ENCODE data around the gene CNN2. TPM values are rescaled to one million over a fixed set of nuclear protein-coding genes. Genes with fewer than 3 reads are reported as not detected.

Gene CNN2
- total RNA-seq, 5 donors from 2014 or later (not counting 1 experiment from before 2014, with no cell fraction given): 239 to 385 (median 314) TPM

DNA sequence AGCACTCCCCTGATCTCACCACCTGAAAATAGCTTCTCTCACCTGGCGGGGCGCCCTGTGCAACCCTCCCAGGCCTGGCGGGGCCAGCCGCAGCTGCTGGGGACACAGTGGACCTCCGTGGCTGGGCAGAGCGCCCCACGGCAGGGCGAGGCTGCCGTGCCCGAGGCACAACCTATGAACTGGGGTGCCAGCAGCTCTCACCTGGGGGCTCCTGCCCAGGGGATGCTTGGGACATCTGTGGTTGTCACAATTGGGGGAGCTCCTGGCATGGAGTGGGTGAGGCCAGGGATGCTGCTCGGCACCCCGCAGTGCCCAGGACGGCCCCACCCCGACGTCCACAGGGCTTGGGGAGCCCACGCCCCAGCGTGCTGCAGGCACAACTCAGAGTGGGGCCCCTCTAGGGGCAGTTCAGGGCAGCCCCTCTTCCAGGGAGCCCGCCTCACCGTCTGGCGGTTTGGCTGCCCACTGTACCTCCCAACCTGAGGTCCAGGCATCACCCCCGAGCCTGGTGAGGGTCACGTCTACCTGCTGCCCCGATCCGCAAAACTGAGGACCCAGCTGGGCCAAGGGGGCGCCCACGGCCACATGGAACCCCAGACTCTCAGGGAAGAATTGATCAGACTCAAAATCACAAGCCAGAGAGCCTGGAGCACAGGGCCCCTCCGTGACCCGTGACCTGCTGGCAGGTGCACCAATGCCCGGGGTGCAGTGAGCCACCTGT is 11.2 kb upstream of the CNN2 start:
- CTCF ChIA-PET: no interaction called here
- POLR2A ChIA-PET: no interaction called here

GRCh38 chr19:1015782-1016646 is 10.4 kb upstream of the CNN2 start:
- H3K36me3 ChIP-seq (ENCODE audit: control insufficient read depth in 2 of 2, extremely low read depth in 1 of 2, insufficient read depth in 1 of 2, low read length in 1 of 2): peaks cover 7 to 33% of the 10 kb centered on the region in 2 donors
- Mint-ChIP-seq H3K4me3 (peak overlapping the region in 2 of 3 donors; percentile 9 to 90), H3K9me3 (no peaks in the 10 kb centered on the region), H3K4me1 (peaks cover 24 to 48% (median 42%) of the 10 kb centered on the region in 3 donors), H3K27ac (no peak overlapping the region), H3K36me3 (no peaks in the 10 kb centered on the region), H3K27me3 (no peaks in the 10 kb centered on the region)
- peaks cover 10 to 67% of the 10 kb centered on the region in 2 experiments for H3K4me1 ChIP-seq (ENCODE audit: control insufficient read depth in 1 of 2, extremely low read depth in 1 of 2, insufficient read depth in 2 of 2, low read length in 2 of 2)
- CTCF ChIA-PET: no interaction called here
- no peaks in the 10 kb centered on the region for H3K9me3 ChIP-seq
- H3K27ac ChIP-seq (ENCODE audit: low read length): no peak overlapping the region
- no peaks in the 10 kb centered on the region for H3K27me3 ChIP-seq (replicated peaks in 1 of 2; ENCODE audit: control insufficient read depth in 2 of 2, extremely low read depth in 1 of 2, insufficient read depth in 2 of 2, low read length in 1 of 2)
- no peak overlapping the region for H3K4me3 ChIP-seq (ENCODE audit: control insufficient read depth in 1 of 2, extremely low read depth in 1 of 2, low read length in 1 of 2)
- DNase-seq (no peak), ATAC-seq (replicated peaks in 1 of 4) (no peak)
- POLR2A ChIA-PET: interaction anchor here in 1 of 2 donors (0.6 kb wide), 1 partner anchor 212 kb away, joined by 9 read pairs; no protein-coding TSS in a partner anchor
- WGBS (ENCODE audit: insufficient coverage): 87% methylated on average over 24 of the region's 31 CpGs

More for the DNA sequence above, 11.2 kb upstream of the CNN2 start:
- H3K27ac ChIP-seq (ENCODE audit: low read length): no peak overlapping the region
- H3K27me3 Mint-ChIP-seq: no peaks in the 10 kb centered on the region
- peaks cover 10 to 63% of the 10 kb centered on the region in 2 experiments for H3K4me1 ChIP-seq (ENCODE audit: control insufficient read depth in 1 of 2, extremely low read depth in 1 of 2, insufficient read depth in 2 of 2, low read length in 2 of 2)
- H3K27ac Mint-ChIP-seq: no peak overlapping the region
- H3K4me3 ChIP-seq (ENCODE audit: control insufficient read depth in 1 of 2, extremely low read depth in 1 of 2, low read length in 1 of 2): no peak overlapping the region
- H3K36me3 ChIP-seq (ENCODE audit: control insufficient read depth in 2 of 2, extremely low read depth in 1 of 2, insufficient read depth in 1 of 2, low read length in 1 of 2): peaks cover 12 to 37% of the 10 kb centered on the region in 2 donors
- H3K9me3 Mint-ChIP-seq: no peaks in the 10 kb centered on the region
- 96% methylated on average over 26 of the region's 29 CpGs for WGBS (ENCODE audit: insufficient coverage)
- H3K27me3 ChIP-seq (replicated peaks in 1 of 2; ENCODE audit: control insufficient read depth in 2 of 2, extremely low read depth in 1 of 2, insufficient read depth in 2 of 2, low read length in 1 of 2): no peaks in the 10 kb centered on the region
- H3K9me3 ChIP-seq: no peaks in the 10 kb centered on the region
- no peak for DNase-seq
- ATAC-seq (replicated peaks in 1 of 4): no peak
- peaks cover 24 to 48% (median 42%) of the 10 kb centered on the region in 3 donors for H3K4me1 Mint-ChIP-seq
- no peaks in the 10 kb centered on the region for H3K36me3 Mint-ChIP-seq
- H3K4me3 Mint-ChIP-seq: peak overlapping the region in 1 of 3 donors; percentile 22

- H3K36me3 ChIP-seq (ENCODE audit: control insufficient read depth in 2 of 2, extremely low read depth in 1 of 2, insufficient read depth in 1 of 2, low read length in 1 of 2): peaks cover 6 to 32% of the 10 kb centered on the region in 2 donors
- WGBS (ENCODE audit: insufficient coverage): 80% methylated on average over 12 of the region's 12 CpGs
- POLR2A ChIA-PET: interaction anchor here (0.6 to 1.0 kb wide), 2 partner anchors 15 to 211 kb away, joined by 3 to 9 read pairs; no protein-coding TSS in a partner anchor
- Mint-ChIP-seq H3K27me3 (peaks cover 0 to 2% of the 10 kb centered on the region in 2 donors), H3K27ac (peak overlapping the region in 1 of 2 donors; percentile 52), H3K9me3 (no peaks in the 10 kb centered on the region), H3K36me3 (no peaks in the 10 kb centered on the region), H3K4me3 (peak overlapping the region; percentile 13 to 90 (median 31)), H3K4me1 (peaks cover 31 to 54% (median 47%) of the 10 kb centered on the region in 3 donors)
- no peaks in the 10 kb centered on the region for H3K9me3 ChIP-seq
- H3K27me3 ChIP-seq (replicated peaks in 1 of 2; ENCODE audit: control insufficient read depth in 2 of 2, extremely low read depth in 1 of 2, insufficient read depth in 2 of 2, low read length in 1 of 2): no peaks in the 10 kb centered on the region
- CTCF ChIA-PET: interaction anchor here in 1 of 2 donors (0.6 kb wide), 1 partner anchor 14 kb away, joined by 3 read pairs; no protein-coding TSS in a partner anchor
- no peak for DNase-seq
- ATAC-seq (replicated peaks in 1 of 4): no peak
- H3K4me3 ChIP-seq (ENCODE audit: control insufficient read depth in 1 of 2, extremely low read depth in 1 of 2, low read length in 1 of 2): no peak overlapping the region
- H3K4me1 ChIP-seq (ENCODE audit: control insufficient read depth in 1 of 2, extremely low read depth in 1 of 2, insufficient read depth in 2 of 2, low read length in 2 of 2): peaks cover 10 to 73% of the 10 kb centered on the region in 2 experiments
- H3K27ac ChIP-seq (ENCODE audit: low read length): no peak overlapping the region
These were observed 9.7 kb upstream of the CNN2 start for GRCh38 chr19:1016647-1017114.

GRCh38 chr19:1017115-1017905 is 9.1 kb upstream of the CNN2 start:
- Mint-ChIP-seq H3K4me3 (peak overlapping the region; percentile 13 to 90 (median 31)), H3K9me3 (no peaks in the 10 kb centered on the region), H3K4me1 (peaks cover 34 to 56% (median 49%) of the 10 kb centered on the region in 3 donors), H3K27me3 (peaks cover 0 to 2% of the 10 kb centered on the region in 2 donors), H3K36me3 (no peaks in the 10 kb centered on the region), H3K27ac (peak overlapping the region in 1 of 2 donors; percentile 52)
- Histone ChIP-seq H3K27ac (ENCODE audit: low read length) (no peak overlapping the region), H3K27me3 (replicated peaks in 1 of 2; ENCODE audit: control insufficient read depth in 2 of 2, extremely low read depth in 1 of 2, insufficient read depth in 2 of 2, low read length in 1 of 2) (no peaks in the 10 kb centered on the region), H3K4me3 (ENCODE audit: control insufficient read depth in 1 of 2, extremely low read depth in 1 of 2, low read length in 1 of 2) (no peak overlapping the region), H3K9me3 (no peaks in the 10 kb centered on the region), H3K4me1 (ENCODE audit: control insufficient read depth in 1 of 2, extremely low read depth in 1 of 2, insufficient read depth in 2 of 2, low read length in 2 of 2) (peaks cover 10 to 80% of the 10 kb centered on the region in 2 experiments), H3K36me3 (ENCODE audit: control insufficient read depth in 2 of 2, extremely low read depth in 1 of 2, insufficient read depth in 1 of 2, low read length in 1 of 2) (peaks cover 6 to 27% of the 10 kb centered on the region in 2 donors)
- CTCF ChIA-PET: interaction anchor here in 1 of 2 donors (0.6 kb wide), 1 partner anchor 15 kb away, joined by 3 read pairs; no protein-coding TSS in a partner anchor
- ATAC-seq (replicated peaks in 1 of 4) (no peak), DNase-seq (no peak)
- WGBS (ENCODE audit: insufficient coverage): 74% methylated on average over 23 of the region's 24 CpGs
- POLR2A ChIA-PET: interaction anchor here in 1 of 2 donors (1.0 kb wide), 1 partner anchor 16 kb away, joined by 3 read pairs; no protein-coding TSS in a partner anchor

DNA sequence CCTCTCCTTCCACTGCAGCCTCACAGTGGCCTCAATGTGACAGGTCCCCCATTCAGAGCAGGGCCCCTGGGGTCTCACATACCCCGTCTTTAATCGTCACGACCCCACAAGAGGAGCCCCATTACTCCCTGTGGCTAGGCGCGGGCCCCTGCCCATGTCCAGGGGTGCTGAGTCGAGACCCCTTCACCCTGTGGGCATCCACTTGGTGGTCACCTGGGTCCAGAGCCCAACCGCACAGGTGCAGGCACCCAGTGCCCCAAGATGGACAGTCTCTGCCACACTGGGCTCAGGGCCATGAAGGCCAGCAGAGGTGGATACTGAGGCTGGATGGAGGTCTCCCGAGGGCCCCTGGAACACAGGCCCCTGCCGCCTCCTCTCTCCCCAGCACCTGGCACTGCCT is 8.5 kb upstream of the CNN2 start:
- POLR2A ChIA-PET: no interaction called here
- Mint-ChIP-seq H3K9me3 (no peaks in the 10 kb centered on the region), H3K27ac (no peak overlapping the region), H3K27me3 (peaks cover 0 to 2% of the 10 kb centered on the region in 2 donors), H3K4me3 (peak overlapping the region; percentile 13 to 90 (median 89)), H3K4me1 (peaks cover 34 to 56% (median 49%) of the 10 kb centered on the region in 3 donors), H3K36me3 (no peaks in the 10 kb centered on the region)
- no peak for ATAC-seq (replicated peaks in 1 of 4)
- Histone ChIP-seq H3K36me3 (ENCODE audit: control insufficient read depth in 2 of 2, extremely low read depth in 1 of 2, insufficient read depth in 1 of 2, low read length in 1 of 2) (peaks cover 6 to 23% of the 10 kb centered on the region in 2 donors), H3K4me3 (ENCODE audit: control insufficient read depth in 1 of 2, extremely low read depth in 1 of 2, low read length in 1 of 2) (no peak overlapping the region), H3K9me3 (no peaks in the 10 kb centered on the region), H3K27ac (ENCODE audit: low read length) (no peak overlapping the region), H3K4me1 (ENCODE audit: control insufficient read depth in 1 of 2, extremely low read depth in 1 of 2, insufficient read depth in 2 of 2, low read length in 2 of 2) (peaks cover 10 to 82% of the 10 kb centered on the region in 2 experiments), H3K27me3 (replicated peaks in 1 of 2; ENCODE audit: control insufficient read depth in 2 of 2, extremely low read depth in 1 of 2, insufficient read depth in 2 of 2, low read length in 1 of 2) (no peaks in the 10 kb centered on the region)
- CTCF ChIA-PET: no interaction called here
- DNase-seq: no peak
- whole genome bisulfite sequencing (ENCODE audit: insufficient coverage): 93% methylated on average over 7 of the region's 9 CpGs

All from T-cell (primary cell).